ENCODE data around the gene A4GNT.
"Not testable (repeated sequence)": the region's sequence is repeated elsewhere in the genome, so short reads cannot be mapped to it uniquely, and the experiment has no call there.

Gene A4GNT

DNA sequence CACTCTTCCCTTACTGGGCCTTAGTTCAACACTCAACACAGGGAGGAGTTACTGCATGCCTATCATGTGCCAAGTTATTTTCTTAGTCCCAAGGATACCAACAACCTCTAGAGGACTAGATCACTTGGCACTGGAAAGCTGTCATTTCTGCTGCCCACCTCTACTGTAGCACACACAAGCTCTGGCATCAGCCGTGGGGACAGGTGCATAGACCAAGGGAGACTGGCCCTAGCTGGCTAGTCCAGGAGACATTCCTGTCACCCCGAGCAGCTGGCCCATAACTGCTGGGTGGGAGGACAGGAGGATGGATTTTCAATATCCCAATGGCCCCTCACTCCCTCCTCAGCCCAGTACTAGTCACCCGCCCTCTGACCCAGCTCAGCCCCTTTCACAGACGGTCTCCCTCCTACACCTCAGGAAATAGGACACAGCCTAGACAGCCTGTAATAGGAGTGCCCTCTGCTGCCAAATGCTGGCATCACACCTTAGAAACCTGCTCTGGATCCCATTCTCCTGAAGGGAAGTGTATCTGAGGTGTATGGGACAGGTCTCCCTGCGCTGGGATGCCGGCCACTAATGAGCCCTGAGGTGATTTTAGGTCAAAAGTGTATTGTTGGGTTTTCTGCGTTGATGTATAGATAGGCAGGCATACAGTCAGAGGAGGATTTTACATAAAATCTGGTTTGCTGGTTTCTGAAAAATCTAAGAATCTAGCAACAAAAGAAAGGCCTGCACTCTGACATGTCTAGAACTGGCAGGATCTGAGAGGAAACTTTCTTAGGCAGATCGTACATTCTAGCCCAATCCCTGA is 13.4 kb downstream of the A4GNT start:
- DNase-seq, result no peak

DNA sequence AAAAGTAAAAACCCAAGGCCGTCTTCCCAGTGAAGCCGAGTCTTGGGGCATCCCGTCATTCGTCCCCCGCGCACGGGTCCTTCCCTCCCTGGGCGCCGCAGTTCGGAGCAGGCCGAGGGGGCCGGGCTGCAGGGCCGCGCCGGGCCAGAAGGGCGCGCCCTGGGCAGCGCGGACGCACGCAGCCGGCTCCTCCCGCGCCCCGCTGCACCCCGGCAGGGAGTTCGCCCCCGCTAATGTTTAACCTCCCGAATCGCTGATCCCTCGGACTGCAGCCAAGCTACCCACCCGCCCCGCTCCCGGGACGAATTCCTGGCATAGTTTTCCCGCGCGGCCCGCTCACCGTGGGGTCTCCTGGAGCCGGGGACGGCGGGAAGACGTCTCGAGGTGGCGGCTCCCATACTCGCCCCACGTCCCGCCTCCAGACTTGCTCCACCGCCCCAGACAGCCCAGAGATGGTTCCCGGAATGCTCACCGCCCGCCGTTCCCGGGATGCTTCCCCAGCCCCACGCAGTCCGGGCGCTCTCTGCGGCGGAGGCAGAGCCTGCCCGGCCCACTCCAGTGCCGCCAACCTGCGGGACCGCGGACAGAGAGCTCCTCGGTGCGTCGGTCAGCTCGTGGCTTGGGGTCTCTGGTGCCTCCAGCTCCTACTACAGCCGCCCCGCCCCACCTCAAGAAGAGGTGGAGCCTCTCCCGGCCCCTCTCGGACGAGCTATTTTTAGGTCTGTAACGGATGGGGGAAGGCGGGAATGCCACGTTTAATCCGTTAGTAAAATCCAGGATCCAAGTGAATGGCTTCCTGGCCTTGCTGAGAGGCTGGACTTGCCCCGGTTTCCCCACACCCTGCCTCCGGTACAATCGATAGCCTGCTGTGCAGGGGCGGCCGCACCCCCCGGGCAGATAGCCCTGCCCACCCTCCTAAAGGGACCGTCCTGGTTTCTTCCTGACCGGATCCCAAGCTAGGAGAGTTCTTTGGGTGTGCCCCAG is 16.9 kb downstream of the A4GNT start, which contains the start of gene DZIP1L:
Gene DZIP1L (minus strand): TSS at position 621 of the 984 bp plus-strand sequence. CDS start 11,637 bp downstream, outside the sequence.
- DNase-seq, result no peak

DNA sequence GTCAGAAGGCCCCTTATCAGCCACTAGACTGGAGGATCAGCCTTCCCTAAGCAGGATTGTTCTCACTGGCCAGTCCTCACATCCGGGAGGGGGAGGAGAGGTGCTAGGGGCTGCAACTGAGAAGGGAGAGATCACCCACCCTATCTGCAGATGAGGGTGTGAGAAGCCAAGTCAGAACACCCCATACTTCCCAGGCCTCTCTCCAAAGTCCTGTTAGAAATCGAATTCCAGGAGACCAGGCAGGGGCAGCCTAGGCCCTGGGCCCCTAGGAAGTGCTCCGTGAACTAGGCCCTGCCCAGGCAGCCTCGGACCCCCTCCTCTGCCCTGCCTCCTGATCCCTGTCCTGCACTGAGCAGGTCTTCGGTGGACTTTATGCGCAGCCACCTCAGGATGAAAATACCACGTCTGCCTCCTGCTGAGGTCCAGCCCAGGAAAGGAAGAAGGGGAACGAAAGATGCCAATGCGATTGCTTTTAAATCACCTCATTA is 17.7 kb downstream of the A4GNT start:
- no peak for DNase-seq

DNA sequence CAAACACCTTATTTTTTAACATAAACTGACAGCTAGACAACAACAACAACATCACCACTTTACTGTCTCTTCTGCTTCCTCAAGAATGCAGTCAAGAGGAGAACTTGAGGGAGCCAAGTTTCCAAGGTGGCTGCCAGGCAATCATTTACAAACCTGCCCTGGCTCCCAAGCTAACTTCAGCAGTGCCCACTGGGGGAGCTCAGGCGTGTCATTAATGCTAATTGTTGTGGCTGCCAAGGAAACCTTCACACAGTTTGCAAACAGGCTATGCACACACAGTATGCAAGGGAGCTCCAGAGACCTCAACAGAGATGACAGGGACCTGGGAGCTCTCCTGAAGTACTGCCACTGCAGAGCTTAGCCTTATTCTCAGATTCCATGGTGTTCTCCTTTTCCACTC is 18.9 kb downstream of the A4GNT start:
- no peak for DNase-seq

DNA sequence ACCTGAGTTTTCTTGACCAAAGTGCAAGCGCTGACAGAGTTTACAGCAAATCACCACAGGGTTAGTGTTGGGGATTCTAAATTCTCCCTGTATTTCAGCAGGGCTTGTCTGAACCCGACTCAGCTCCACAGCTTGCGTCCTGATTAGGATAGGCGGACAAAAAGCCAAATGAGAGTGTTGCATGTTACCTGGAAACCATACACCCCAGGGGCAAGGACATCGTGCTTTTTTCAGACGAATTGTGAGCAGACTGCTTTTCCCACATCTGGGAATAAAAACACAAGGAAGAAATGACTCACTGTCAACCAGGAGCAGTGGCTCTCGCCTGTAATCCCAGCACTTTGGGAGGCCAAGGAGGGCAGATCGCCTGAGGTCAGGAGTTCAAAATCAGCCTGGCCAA is 19.8 kb downstream of the A4GNT start:
- no peak for DNase-seq

DNA sequence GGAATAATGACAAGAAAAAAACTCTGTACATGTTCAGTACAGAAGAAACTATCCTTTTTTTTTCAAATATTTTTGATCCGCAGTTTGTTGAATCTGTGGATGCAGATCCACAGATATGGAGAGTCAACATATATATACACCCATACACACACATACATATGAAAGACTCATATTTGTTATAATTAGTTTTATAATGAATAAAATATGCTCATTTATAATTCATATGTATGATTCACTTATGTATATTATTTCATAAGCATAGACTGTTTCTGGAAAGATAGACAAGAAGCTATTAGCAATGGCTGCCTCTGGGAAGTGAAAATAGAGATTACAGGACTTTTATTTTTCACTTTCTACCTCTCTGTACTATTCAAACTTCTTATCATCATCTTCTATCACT is 26.6 kb downstream of the A4GNT start:
- no peak for DNase-seq

DNA sequence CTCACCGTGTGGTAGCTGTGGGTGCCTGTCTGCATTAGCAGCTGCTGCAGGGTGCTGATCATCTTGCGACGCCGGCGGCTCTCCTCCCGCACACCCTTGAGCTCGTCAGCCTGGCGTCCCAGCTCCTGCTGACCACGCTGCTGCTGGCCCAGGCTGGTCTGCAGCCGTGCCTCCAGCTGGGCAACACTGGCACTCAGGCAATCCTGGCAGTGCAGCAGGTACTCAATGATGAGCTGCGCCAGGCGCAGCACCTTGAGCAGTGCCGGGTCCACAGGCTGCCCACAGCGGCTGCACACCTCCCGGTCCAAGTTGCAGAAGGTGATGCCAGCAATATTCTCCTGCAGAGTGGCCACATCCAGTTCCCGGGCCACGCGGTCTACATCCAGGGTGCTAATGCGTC is 28.7 kb downstream of the A4GNT start:
- no peak for DNase-seq

DNA sequence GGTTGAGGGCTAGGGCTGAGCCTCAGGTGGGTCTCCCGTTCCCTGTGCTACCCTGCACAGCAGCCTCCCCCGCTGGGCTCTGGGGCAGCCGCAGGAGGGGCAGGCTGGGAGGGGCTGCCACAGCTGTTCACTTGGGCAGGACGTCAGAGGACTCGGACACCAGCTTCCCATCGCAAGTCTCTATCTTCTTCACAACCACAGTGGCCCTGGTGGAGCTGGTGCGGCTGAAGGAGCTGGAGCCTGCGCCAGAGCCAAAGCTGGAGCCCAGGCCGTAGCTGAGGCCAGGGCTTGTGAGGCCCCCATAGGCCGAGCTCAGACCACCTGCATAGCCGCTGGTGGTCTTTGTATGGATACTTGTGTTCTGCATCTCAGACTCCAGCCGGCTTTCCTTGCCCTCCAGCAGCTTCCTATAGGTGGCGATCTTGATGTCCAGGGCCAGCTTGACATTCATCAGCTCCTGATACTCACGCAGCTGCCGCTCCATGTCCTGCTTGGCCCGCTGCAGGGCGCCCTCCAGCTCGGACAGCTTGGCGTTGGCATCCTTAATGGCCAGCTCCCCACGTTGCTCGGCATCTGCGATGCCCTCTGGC is 30.7 kb downstream of the A4GNT start:
- DNase-seq, result not testable (repeated sequence)

DNA sequence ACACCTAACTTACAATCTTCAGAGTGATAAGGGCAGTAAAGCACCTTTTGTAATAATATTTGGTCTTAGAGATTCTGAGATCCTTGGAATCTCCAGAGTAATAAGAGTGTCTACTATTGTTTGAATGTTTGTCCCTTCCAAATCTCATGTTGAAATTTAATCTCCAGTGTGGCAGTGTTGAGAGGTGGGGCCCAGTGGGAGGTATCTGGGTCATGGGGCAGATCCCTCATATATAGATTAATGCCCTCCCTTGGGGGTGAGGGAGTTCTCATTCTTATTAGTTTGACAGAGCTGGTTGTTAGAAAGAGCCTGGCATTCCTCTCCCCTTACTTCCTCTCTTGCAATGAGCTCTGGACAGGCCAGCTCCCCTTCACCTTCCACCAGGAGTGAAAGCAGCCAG is 32.8 kb downstream of the A4GNT start:
- no peak for DNase-seq

DNA sequence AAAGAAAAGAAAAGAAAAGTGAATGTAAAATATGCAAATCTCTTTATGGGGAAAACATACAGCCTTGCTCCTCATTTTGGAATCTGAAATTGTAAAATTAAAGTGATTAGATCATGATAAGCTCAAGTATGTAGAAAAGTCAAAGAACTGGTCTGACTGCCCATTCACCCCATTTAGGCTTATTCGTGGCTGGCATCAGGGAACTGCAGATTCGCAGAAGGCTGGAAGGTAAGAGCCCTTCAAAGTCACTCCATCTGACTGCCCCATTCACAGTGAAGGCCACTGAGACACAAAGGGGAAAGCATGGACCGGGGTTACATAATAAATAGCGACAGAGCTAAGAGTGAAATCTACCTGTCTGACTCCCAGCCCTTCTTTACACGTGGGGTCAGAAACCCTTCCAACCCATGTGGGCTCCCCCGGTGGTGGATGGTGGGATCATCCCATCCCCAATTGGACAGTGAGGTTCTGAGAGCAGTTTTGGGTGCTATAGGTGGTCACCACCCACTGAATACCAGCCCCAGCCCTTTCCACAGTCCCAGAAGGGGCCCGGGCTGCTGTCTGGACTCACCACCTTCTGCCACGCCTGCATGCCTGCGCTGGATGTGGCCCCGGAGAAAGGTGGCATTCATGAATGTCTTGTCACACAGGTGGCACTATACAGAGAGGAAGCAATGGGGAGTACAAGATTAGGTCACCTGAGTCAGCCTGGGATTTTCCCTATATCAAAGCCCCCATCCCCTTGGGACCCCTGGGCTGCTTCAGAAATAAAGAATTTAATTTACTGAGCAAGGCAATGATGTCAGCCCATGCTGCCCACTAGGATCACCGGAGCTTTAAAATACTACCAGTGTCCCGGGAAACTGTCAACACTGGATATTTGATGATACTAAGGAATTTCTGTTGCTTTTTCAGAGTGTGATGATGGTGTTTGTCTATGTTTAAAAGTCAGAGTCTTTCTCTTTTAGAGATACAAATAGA is 34.7 kb downstream of the A4GNT start:
- no peak for DNase-seq

DNA sequence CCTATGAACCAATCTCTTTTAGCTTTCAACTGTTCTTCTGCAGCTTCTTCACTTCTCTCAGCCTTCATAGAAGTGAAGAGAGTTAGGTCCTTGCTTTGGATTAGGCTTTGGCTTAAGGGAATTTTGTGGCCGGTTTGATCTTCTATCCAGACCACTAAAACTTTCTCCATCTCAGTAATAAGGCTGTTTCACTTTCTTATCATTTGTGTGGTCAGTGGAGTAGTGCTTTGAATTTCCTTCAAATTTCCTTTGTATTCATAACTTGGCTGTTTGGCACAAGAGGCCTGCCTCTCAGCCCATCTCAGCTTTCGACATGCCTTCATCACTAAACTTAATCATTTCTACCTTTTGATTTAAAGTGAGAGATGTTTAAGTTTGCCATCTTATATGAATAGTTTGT is 38.5 kb downstream of the A4GNT start:
- DNase-seq, result no peak

DNA sequence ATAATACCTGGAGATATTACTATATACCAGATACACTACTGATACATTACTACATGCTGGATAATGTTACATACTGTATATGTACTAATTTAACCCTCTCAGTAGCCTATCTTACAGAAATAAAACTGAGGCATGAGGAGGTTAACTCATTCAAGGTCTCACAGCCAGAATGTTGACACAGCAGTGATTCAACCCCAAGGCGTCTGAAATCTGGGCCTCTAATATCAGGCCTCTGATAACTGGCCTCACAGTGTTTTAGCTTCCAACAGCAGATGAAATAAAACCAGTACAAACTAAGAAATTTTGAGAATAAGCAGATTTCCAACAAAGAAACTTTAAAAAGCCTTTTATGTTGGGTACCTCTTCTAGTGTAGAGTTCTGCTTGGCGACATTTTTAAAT is 40.2 kb downstream of the A4GNT start:
- DNase-seq, result no peak

DNA sequence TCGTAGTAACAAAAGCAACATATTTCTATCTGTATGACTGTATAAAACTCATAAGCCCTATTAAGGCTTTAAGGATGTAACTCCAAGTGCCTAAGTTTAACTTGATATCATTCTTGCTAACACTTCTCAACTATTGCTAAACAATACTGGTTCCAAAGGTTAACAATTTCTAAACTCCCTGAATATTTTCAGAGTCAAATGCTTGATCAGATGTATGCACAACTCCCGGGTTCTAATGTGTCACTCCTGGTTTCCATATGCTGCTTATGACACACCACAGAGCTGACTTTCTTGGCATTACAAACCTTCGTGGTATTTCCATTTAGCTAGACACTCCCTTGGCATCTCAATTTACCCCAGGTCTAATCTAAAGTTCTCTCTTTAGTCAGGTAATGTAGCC is 43.1 kb downstream of the A4GNT start:
- DNase-seq, result no peak

DNA sequence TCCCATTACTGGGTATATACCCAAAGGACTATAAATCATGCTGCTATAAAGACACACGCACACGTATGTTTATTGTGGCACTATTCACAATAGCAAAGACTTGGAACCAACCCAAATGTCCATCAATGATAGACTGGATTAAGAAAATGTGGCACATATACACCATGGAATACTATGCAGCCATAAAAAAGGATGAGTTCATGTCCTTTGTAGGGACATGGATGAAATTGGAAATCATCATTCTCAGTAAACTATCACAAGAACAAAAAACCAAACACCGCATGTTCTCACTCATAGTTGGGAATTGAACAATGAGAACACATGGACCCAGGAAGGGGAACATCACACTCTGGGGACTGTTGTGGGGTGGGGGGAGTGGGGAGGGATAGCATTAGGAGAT is 46.4 kb downstream of the A4GNT start:
- not testable (repeated sequence) for DNase-seq

DNA sequence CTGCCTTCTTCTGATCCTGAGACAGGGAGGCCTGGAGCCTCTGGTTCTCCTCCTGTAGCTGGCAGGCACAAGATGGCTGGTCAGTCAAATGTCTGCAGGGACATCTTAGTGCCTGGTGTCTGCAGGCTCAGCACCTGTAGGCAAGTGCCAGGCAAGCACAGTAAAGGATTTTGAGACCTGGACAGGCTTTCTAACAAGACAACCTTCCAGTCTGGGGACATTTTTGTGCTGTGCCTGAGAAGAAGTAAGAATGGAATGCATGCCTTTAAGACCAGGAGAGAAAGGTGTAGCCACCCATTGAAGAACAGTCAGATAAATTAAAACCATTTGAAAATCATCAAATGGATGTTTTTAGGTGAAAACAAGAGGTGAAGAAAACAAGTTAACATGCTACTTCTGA is 48.0 kb downstream of the A4GNT start:
- no peak for DNase-seq

DNA sequence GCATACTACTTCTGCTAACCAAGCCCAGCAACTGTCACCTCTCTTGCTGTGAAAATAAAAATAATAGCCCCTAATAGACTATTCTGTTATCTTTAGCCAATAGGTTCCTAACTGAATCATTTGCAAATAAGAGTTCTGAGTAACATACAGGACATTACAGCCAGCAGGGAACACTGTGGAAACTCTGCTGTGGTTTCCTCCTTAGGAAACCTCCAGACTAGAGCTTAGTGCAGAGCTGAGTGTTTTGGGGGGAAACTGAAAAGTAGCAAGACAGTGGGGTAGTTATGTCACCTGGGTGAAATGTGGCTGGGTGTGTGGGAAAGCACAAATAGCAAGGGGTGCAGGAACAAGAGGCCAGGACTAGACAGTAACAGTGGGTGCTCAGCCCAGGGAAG is 49.2 kb downstream of the A4GNT start:
- no peak for DNase-seq

DNA sequence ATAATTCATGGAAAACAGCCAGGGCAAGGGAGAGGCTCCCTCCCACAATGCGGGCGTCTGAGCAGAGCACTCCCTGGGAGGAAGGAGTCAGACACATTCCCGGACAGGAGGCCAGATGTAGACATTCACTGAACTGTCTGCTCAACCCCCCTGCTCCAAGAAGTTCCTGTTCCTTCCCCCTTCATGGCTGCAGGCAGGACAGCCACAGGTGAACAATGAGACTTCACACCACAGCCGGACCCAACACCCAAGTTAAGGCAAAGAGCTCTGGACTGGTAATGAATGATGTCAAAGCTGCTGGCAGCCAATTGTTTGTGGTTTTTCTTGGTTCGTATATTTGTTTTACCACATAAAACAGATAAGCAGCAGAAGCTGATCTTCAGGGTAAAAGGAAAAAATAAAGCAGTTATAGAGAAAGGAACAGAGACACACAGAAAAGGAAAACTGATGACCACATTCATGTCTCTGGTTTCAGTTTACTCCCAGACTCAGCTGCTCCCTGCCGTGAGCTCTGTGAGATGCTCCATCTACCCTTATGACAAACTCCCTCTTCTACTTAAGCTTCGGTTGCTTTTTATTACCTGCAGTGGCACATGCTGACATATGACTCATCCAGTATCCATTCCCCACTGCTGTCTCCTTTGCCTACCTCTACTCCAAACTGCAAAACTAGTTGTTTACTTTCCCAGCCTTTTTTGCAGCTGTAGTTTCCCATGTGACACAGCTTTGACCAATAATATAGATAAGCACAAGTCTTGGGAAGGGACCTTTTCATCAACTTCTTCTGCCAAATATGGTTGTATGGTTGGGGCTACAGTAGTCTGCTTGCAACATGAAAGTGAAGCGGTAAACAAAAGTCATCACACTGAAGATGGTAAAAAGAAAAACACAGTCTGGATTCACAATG is 49.9 kb downstream of the A4GNT start:
- no peak for DNase-seq

DNA sequence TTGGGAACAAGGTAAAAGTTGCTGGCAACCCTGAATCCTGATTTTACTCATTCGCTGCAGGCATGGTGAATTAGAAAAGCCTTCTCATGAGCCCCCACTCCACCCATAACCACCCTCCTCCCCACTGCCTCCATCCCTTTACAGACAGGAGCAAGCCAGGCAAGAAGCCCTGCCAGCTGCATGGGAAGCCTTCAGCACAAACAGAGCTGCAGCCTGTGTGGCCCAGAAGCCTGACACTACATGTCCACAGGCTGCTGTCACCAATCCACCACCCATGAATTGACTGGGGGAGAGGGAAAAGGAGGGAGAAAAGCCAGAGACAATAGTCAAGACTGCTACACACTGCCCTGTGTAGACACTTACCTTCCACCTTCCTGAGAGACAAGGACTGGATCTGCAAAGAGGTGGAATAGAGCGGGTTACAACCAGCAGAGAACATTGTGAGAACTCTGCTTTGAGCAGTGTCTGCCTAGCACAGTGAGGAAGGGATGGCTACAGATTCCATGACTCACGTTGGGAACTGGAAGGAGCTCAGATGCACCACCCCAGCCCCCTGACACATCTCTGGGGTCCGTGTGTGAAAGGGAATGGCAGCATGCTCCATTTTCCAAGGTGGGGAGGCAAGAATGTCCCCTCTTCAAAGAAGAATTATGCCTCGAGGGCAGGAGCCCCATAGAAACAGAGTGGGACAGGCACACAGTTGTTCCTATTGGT is 50.7 kb downstream of the A4GNT start:
- DNase-seq, result no peak

DNA sequence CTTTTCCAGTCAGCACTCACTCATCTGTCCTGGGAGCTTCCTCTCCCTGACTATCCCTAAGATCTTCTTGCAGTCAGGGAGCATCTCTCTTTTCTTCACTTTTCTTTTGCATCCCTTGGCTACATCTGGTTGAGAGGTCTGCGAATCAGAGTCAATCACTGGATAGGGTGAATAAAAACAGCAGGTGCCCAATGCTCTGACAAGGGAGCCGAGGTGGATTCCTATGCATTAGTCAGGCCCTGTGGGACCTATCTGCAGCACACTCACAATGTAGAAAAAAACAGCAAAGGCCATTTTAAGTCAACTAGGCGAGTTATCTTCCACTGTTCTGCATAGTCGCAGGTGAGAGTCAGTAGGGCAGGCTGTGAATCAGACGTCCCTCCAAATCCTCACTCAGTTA is 52.3 kb downstream of the A4GNT start:
- DNase-seq, result no peak

DNA sequence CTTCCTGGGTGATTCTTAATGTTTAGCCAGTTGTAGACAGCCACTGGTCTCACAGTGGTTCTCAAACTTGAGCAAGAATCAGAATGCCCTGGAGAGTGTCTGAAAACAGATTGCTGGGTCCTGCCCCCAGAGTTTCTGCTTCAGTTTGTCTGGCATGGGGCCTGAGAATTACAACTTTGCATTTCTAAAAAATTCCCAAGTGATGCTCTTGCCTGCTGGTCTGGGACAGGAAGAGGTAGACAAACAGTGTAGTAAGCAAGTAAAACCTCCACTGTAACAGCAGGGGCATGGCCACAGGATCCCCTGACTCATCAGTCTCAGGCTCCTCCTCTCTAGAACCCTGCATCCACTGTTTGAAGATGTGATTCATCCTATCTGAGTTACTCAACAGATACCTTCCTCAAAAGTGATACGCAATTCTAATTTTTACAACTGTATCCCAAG is 53.3 kb downstream of the A4GNT start:
- DNase-seq, result peak; percentile 18
